Measurements from ENCODE around the gene SETBP1.

DNA sequence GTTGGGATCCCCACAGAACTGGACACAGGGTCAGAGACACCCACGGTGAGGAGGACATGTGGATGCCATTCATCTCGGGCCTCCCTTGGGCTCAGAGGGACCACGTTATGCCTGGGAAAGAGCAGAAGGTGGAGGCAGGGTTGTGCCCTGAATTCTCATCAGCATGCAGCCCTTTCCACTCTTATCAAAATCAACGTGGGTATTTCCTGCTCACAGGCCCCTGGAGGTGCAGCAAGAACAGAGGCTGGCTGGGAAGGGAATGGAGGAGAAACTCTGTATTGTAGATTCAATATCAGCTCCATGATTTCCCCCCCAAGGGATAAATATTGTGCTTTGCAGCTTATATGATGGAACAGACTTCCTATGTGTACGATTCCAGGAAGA, 90.9 kb downstream of the SETBP1 start:
- TF ChIP-seq CTCF (IDR thresholded peaks at IDR 0.05; ENCODE audit: low read depth, low read length, poor library complexity, severe bottlenecking) = no peak
- TF ChIP-seq EZH2phosphoT487 (IDR thresholded peaks at IDR 0.05; ENCODE audit: borderline replicate concordance, low read length) = no peak
